ENCODE measurements around the gene CCDC92B. TPM values are rescaled to one million over a fixed set of nuclear protein-coding genes. Genes with fewer than 3 reads are reported as not detected.
"Not testable (repeated sequence)": the region's sequence is repeated elsewhere in the genome, so short reads cannot be mapped to it uniquely, and the experiment has no call there.

The CCDC92B gene
- total and polyA plus RNA-seq, 9 donors = 0.07 to 1.1 (median 0.18) TPM

DNA sequence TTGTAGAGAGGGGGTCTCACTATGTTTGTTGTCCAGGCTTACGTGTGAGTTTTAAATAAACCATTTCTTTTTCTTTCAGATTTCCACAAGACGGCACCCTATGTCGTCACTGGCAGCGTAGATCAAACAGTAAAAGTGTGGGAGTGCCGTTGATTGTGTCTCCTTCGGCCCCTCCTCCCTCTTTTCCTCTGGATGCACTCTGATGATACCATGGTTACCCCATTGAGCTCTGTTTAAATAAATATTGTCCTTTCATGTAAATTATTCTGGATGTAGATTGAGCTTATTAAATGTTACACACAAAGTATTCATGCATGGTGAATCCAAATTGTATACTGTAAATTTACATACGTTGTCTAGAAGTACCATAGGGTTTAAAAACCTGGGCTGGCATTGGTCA, 67.8 kb downstream of the CCDC92B start:
- Histone ChIP-seq H3K9me3 (no peaks in the 10 kb centered on the region), H3K36me3 (no peaks in the 10 kb centered on the region), H3K4me3 (no peak overlapping the region), H3K4me1 (ENCODE audit: insufficient read depth) (no peaks in the 10 kb centered on the region), H3K27ac (no peak overlapping the region), H3K27me3 (no peaks in the 10 kb centered on the region)
- DNase-seq = no peak
- intact Hi-C loops (cut with DNase I) = loop anchor here in 1 of 4 donors (10.0 kb wide), 1 partner anchor 297 kb away; no protein-coding TSS in a partner anchor
- 72 to 76% (median 75%) methylated on average over 7 of the region's 7 CpGs for WGBS, 3 donors
- no peak for TF ChIP-seq POLR2A (IDR thresholded peaks at IDR 0.05)
- TF ChIP-seq, protein P1, sequence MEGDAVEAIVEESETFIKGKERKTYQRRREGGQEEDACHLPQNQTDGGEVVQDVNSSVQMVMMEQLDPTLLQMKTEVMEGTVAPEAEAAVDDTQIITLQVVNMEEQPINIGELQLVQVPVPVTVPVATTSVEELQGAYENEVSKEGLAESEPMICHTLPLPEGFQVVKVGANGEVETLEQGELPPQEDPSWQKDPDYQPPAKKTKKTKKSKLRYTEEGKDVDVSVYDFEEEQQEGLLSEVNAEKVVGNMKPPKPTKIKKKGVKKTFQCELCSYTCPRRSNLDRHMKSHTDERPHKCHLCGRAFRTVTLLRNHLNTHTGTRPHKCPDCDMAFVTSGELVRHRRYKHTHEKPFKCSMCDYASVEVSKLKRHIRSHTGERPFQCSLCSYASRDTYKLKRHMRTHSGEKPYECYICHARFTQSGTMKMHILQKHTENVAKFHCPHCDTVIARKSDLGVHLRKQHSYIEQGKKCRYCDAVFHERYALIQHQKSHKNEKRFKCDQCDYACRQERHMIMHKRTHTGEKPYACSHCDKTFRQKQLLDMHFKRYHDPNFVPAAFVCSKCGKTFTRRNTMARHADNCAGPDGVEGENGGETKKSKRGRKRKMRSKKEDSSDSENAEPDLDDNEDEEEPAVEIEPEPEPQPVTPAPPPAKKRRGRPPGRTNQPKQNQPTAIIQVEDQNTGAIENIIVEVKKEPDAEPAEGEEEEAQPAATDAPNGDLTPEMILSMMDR (IDR thresholded peaks at IDR 0.05) = no peak
- no peak for TF ChIP-seq EP300 (IDR thresholded peaks at IDR 0.05)

DNA sequence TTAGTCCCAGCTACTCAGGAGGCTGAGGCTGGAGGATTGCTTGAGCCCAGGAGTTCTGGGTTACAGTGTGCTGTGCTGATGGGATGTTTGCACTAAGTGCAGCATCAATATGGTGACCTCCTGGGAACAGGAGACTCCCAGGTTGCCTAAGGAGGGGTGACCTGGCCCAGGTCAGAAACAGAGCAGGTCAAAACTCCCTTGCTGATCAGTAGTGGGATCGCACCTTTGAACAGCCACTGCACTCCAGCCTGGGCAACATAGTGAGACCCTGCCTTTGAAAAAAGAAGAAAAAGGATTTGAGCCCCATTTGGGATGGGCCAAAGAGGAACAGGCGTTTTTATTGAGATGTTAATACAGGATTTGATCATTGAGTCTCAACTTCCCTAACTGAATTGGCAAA, 68.5 kb downstream of the CCDC92B start:
- Histone ChIP-seq H3K9me3 (no peaks in the 10 kb centered on the region), H3K27me3 (no peaks in the 10 kb centered on the region), H3K36me3 (no peaks in the 10 kb centered on the region), H3K4me3 (no peak overlapping the region), H3K27ac (no peak overlapping the region), H3K4me1 (ENCODE audit: insufficient read depth) (no peaks in the 10 kb centered on the region)
- intact Hi-C loops (cut with DNase I) = loop anchor here in 1 of 4 donors (10.0 kb wide), 1 partner anchor 296 kb away; no protein-coding TSS in a partner anchor
- WGBS, 3 donors = 92 to 100% (median 93%) methylated on average over 2 of the region's 2 CpGs
- TF ChIP-seq EP300 (IDR thresholded peaks at IDR 0.05) = no peak
- TF ChIP-seq, protein P1 (IDR thresholded peaks at IDR 0.05) = no peak
- no peak for TF ChIP-seq POLR2A (IDR thresholded peaks at IDR 0.05)
- no peak for DNase-seq

- not testable (repeated sequence) for H3K36me3 ChIP-seq; H3K27me3 ChIP-seq; H3K9me3 ChIP-seq; DNase-seq; H3K4me1 ChIP-seq (ENCODE audit: insufficient read depth); H3K4me3 ChIP-seq; H3K27ac ChIP-seq
- 100% methylated on average over 1 of the region's 1 CpG for WGBS, 3 donors
- intact Hi-C loops (cut with DNase I) = loop anchor here in 1 of 4 donors (2.0 kb wide), 1 partner anchor 16 kb away; no protein-coding TSS in a partner anchor
Observed at GRCh38 chr17:2679247-2679646, 70.2 kb downstream of the CCDC92B start.

MicroRNAs within 50 kb of the gene (microRNA counts, 767-probe panel; counts per million panel counts)
- microRNA hsa-miR-1253 = 530 counts per million, percentile 78 among the panel's probes with 10 or more counts

Small RNA genes lying within 50 kb of the gene (microRNA-seq; reads per million reads assigned to microRNA genes)
- 0 reads per million in 3 donors for gene MIR1253
- 0 to 0.16 (median 0) reads per million in 3 donors for gene MIR6776

Small RNA genes lying within 50 kb of the gene (small RNA-seq; reads per million reads assigned to genes)
- gene MIR1253 (not detected), gene MIR6776 (not detected), gene RN7SL608P (not detected), gene hsa-mir-1253 (not detected)

Other genes with a start within 250 kb of the CCDC92B start
- gene METTL16, start 237.8 kb downstream of the CCDC92B start, total RNA-seq = 10 to 100 TPM; 18.4 to 69.1 (median 42.7) TPM
- 10 to 100 TPM; 26.3 to 26.8 TPM for gene METTL16, start 237.8 kb downstream of the CCDC92B start, polyA plus RNA-seq
- gene PAFAH1B1, start 156.0 kb downstream of the CCDC92B start, total RNA-seq = 100 to 1,000 TPM in 4 of 7 donors, 10 to 100 TPM in 3; 73.6 to 125 (median 108) TPM
- gene PAFAH1B1, start 156.0 kb downstream of the CCDC92B start, polyA plus RNA-seq = 10 to 100 TPM; 36.5 to 99.0 TPM
- gene CLUH, start 37.9 kb downstream of the CCDC92B start, total RNA-seq = 10 to 100 TPM; 19.6 to 57.9 (median 46.6) TPM
- gene CLUH, start 37.9 kb downstream of the CCDC92B start, polyA plus RNA-seq = 10 to 100 TPM; 11.5 to 19.6 TPM
- gene RAP1GAP2, start 46.8 kb upstream of the CCDC92B start, total RNA-seq = 10 to 100 TPM in 6 of 7 donors, 1 to 10 TPM in 1; 8.4 to 15.4 (median 12.7) TPM
- 1 to 10 TPM; 4.3 to 4.4 TPM for gene RAP1GAP2, start 46.8 kb upstream of the CCDC92B start, polyA plus RNA-seq

All from ovary (tissue), 9 donors.